Measurements from ENCODE around the gene SERINC2. TPM values are rescaled to one million over a fixed set of nuclear protein-coding genes. Genes with fewer than 3 reads are reported as not detected.
A peak's percentile ranks its signal among the peaks of the same experiment; 100 is the strongest.
"Not testable (repeated sequence)": the region's sequence is repeated elsewhere in the genome, so short reads cannot be mapped to it uniquely, and the experiment has no call there.

SERINC2 gene
- total RNA-seq, 1 experiment from 2014 or later, result 4.1 TPM

DNA sequence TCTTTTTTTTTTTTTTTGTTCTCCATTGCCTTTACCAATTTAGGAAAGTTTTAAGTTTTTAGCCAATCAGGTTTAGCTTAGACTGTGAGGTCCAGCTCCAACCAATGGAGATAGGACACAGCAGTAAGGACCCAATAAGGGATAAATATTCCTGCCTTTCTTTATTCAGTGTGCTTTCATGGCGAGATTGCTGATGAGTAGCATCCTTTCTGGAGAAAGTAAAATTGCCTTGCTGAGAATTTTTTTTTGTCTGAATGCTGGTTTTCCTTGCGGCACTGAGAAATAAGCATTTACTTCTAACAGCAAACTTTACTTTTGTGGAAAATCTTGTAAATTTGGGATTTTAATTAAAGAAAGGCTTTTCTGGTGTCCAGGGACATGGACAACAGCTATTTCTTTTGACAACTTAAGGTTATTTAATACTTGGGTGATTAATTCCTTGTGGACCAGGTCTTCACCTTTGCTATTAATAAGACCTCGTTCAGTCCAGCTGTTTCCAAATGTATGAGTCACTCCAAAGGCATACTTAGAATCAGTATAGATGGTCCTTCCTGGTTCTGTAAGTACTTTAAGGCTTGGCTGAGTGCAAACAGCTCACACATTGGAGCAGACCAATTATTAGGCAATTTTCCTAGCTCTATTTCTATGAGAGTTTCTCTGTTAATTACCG lies 54.1 kb downstream of the SERINC2 start:
- no peak for DNase-seq (ENCODE audit: low read depth)

GRCh38 chr1:31470794-31471315 lies 57.8 kb downstream of the SERINC2 start:
- DNase-seq (ENCODE audit: low read depth), result no peak

DNA sequence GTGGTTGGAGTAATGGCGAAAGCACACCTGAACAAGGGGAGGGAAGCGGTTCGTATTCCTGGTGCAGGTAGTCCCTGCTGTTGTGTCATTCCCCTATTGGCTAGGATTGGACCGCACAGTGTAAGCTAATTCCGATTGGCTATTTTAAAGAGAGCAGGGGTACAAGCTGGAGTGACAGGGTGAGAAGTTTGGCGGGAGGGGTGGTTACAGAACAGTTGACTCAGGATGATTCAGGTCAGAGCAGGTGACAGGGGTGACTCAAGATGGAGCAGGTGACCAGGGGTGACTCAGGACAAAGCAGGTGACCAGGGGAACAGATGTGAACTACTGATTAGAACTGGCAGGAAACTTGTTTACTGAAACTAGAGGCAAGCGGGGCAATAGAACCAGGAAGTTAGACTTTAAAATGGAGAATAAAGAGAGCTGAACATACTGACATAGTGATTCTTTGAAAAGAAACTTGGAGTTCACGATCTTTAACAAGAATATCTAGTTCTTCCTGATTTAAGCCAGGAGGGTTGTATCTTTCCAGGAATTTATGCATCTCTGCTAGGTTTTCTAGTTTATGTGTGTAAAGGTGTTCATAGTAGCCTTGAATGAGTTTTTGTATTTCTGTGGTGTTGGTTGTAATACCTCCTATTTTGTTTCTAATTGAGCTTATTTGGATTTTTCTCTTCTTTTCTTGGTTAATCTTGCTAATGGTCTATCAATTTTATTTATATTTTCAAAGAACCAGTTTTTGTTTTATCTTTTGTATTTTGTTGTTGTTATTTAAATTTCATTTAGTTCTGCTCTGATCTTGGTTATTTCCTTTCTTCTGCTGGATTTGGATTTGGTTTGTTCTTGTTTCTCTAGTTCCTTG lies 58.7 kb downstream of the SERINC2 start:
- DNase-seq (ENCODE audit: low read depth), result peak; percentile 38

GRCh38 chr1:31472314-31472651 lies 59.3 kb downstream of the SERINC2 start:
- DNase-seq (ENCODE audit: low read depth), result not testable (repeated sequence)

DNA sequence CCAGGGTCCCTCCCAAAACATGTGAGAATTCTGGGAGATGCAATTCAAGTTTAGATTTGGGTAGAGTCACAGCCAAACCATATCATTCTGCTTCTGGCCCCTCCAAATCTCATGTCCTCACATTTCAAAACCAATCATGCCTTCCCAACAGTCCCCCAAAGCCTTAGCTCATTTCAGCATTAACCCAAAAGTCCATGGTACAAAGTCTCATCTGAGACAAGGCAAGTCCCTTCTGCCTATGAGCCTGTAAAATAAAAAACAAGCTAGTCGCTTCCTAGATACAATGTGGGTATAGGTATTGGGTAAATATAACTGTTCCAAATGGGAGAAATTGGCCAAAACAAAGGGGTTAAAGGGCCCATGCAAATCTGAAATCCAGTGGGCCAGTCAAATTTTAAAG lies 59.7 kb downstream of the SERINC2 start:
- DNase-seq (ENCODE audit: low read depth), result not testable (repeated sequence)

DNA sequence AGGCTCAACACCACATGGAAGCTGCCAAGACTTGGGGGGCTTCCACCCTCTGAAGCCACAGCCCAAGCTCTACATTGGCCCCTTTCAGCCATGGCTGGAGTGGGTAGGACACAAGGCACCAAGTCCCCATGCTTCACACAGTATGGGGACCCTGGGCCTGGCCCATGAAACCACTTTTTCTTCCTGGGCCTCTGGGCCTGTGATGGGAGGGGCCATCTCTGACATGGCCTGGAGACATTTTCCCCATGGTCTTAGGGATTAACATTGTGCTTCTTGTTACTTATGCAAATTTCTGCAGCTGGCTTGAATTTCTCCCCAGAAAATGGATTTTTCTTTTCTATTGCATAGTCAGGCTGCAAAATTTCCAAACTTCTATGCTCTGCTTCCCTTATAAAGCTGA lies 60.5 kb downstream of the SERINC2 start:
- DNase-seq (ENCODE audit: low read depth), result not testable (repeated sequence)

GRCh38 chr1:31474567-31474966 lies 61.6 kb downstream of the SERINC2 start:
- not testable (repeated sequence) for DNase-seq (ENCODE audit: low read depth)

GRCh38 chr1:31476891-31477846 lies 64.2 kb downstream of the SERINC2 start:
- peak; percentile 65 for DNase-seq (ENCODE audit: low read depth)

DNA sequence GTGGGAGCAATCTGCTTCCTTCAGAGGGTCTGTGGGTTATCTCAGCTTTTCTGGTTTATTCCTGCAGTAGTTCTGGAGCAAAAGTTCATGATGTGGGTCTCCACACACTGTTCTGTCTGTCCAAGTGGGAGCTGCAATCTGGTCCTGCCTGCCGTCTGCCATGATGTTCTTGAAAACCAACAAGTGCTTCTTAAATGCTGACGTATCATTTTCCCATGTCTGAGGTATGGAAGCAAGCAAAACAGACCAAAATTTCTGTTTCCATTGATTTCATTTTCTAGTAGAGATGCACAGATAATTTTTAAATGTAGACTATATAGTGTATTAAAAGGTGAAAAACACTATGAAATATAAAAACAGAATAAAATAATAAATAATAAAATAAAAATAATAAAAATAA lies 65.2 kb downstream of the SERINC2 start:
- DNase-seq (ENCODE audit: low read depth), result no peak

DNA sequence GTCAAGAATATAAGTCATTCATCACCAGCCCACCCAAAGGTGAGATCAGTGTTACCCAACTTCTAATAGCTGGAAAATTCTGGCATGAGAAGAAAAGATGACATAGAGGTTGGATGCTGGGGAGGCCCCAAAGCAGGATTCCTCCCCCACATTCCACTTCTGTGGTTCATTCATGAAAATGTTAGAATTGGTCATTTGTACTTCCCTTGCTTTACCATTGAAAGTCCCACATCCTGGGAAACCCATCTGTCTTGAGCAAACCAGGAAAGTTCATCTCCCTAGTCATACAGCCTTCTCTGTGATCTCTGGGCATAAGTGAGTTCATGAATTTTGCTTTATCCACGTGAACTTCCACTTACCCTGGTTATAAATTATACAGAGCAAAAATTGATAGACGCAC lies 66.8 kb downstream of the SERINC2 start:
- DNase-seq (ENCODE audit: low read depth), result peak; percentile 25

DNA sequence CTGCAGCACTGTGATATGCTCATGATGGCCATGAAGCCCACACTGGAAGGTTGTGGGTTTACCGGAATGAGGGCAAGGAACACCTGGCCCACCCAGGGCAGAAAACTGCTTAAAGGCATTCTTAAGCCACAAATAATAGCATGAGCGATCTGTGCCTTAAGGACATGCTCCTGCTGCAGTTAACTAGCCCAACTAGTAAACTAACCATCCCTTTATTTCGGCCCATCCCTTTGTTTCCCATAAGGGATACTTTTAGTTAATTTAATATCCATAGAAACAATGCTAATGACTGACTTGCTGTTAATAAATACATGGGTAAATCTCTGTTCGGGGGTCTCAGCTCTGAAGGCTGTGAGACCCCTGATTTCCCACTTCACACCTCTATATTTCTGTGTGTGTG lies 67.4 kb downstream of the SERINC2 start:
- DNase-seq (ENCODE audit: low read depth), result not testable (repeated sequence)

DNA sequence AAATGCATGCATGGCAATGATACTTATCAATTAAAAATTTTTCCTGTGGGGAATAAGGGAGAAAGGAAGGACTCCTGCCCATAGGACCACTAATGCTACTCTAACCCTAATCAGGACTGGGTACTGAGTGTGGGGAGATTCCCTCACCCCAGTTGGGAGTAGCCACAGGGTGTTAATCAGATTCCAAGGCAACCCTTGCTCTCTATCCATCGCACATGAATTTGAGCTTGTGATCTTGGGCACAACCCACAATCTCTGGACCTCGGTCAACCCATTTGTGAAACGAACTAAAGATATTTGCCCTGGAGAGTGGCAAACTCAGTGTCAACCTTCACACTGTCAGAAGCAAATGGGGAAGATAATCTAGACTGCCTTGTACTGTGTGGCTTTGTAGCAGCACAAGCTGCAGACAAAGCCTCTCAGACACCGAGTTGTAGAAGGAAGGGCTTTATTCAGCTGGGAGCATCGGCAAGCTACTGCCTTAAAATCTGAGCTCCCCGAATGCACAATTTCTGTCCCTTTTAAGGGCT lies 69.5 kb downstream of the SERINC2 start:
- DNase-seq (ENCODE audit: low read depth), result no peak

GRCh38 chr1:31483012-31483946 lies 70.3 kb downstream of the SERINC2 start:
- peak; percentile 80 for DNase-seq (ENCODE audit: low read depth)

Other genes with a start within 250 kb of the SERINC2 start
- 0.27 and 0.63 TPM in 2 replicates for gene NKAIN1, start 173.3 kb upstream of the SERINC2 start, total RNA-seq (2014; rRNA removed; shearing (Covaris generic))
- 139 and 149 TPM in 2 replicates for gene SNRNP40, start 116.4 kb upstream of the SERINC2 start, total RNA-seq (2014; rRNA removed; shearing (Covaris generic))
- 56.9 and 59.1 TPM in 2 replicates for gene ZCCHC17, start 116.2 kb upstream of the SERINC2 start, total RNA-seq (2014; rRNA removed; shearing (Covaris generic))
- gene FABP3, start 40.1 kb upstream of the SERINC2 start, total RNA-seq (2014; rRNA removed; shearing (Covaris generic)), result not detected in 2 replicates
- 29.9 and 39.1 TPM in 2 replicates for gene TINAGL1, start 163.3 kb downstream of the SERINC2 start, total RNA-seq (2014; rRNA removed; shearing (Covaris generic))
- not detected in 2 replicates for gene HCRTR1, start 204.5 kb downstream of the SERINC2 start, total RNA-seq (2014; rRNA removed; shearing (Covaris generic))
- gene PEF1, start 231.7 kb downstream of the SERINC2 start, total RNA-seq (2014; rRNA removed; shearing (Covaris generic)), result 109 and 126 TPM in 2 replicates